GM18511 (cell line): ENCODE measurements around the gene TMEM272.
A peak's percentile ranks its signal among the peaks of the same experiment; 100 is the strongest.

ENCODE experiments used
- ATAC-seq: cut with Tn5 transposase; IDR thresholded peaks from one replicate; pipeline ENCODE4 v1.9.1; 2021; ENCODE audit warnings: mild to moderate bottlenecking, moderate library complexity; ENCODE audit not compliant: unreplicated experiment

TMEM272 gene

GRCh38 chr13:51807041-51807440, 37.9 kb downstream of the TMEM272 start:
- ATAC-seq = no peak

DNA sequence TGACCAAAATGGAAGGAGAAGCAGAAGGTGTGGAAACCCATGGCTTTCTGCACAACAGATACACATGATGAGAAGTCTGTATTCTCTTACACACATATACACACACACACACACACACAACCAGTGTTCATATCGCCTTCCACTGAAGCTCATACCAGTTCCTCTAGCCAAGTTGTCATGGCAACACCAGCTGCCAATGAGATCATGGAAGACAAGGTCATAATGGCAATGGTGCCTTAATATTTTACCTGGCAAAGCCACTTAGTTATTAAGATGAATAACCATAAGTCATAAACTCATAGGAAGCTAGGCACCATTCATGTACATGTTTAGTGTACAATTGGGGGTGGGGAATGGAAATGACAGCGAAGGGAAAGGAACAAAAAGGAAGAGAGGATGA, 38.4 kb downstream of the TMEM272 start:
- no peak for ATAC-seq

DNA sequence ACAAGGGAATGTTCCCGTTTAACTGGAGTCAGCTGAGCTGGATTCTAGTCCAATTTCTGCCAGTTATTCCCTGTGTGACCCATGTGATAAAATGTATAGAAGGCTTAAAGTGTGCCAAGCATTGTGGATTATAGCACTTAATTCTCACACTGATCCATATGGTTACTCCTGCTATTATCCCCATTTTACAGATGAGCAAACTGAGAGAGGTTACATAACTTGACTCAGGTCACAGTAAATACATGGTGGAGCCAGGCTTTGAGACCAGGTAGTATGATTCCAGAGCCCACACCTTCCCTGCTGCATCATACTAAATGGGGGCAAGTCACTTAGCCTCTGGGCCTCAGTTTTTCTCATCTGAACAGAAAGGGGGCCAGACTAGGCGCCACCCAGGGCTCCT, 39.1 kb downstream of the TMEM272 start:
- no peak for ATAC-seq

DNA sequence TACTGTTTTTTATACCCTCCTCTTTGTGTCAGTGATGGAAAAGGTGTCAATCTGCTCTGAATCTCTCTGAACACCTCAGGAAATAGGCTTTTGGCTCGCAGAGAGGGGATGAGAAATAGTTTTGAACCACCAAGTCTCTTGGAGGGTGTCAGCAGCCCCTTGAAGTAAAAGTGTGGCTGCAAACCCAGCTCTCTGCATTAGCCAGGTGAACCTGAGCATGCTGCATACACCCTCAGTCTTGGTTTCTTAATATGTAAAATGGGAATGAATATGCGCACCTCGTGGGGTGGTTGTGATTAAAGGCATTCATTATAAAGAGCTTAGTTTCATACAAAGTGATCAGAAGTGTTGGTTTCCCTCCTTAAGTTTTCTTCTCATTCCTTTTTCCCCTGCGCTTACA, 39.7 kb downstream of the TMEM272 start:
- ATAC-seq = no peak

- no peak for ATAC-seq
Observed at GRCh38 chr13:51804295-51805172, 40.4 kb downstream of the TMEM272 start.

DNA sequence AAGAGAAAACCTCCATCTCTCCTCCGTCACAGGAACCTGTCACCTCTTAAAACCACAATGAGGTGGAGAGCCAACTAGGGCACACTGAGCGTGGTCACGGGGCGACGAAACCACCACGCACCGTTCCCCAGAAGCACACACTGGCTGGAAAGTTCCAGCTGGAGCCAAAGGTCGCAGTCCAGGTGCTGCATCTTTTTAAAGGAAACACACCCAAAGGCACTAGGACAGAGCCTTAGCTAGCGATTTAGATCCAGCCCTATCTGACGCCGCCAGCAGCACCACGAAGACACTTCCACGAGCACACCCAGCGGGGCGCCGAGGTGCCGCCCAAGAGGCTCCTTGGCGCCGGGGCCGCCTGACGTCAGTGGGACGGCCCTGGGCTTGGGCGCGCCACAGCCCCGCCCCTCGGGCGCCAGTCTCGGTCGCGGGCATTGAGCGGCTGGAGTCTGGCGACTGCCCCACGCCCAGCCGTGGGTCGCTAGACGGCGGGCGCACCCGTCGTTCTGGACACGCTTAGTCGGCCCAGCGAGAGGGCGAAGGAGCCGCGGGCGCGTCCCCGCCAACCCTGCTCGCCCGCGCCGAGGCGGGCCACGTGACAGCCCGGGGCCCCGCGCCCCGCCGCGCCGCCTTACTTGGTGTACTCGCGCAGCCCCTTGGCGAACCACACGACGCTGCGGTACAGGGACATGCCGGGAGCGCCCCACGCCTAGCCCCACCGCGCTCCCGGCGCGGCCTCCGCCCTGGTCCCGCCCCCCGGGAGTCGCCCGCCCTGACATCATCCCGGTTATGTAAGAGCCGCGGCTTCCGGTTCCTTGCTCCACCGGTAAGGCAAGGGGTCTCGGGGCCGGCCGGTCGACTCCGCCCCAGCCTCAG, 41.3 kb downstream of the TMEM272 start, which contains the start of gene DHRS12:
TSS of gene DHRS12 (minus strand) at position 742 of the 873 bp plus-strand sequence. CDS start 4,504 bp downstream, outside the sequence.
- ATAC-seq = peak; percentile 92

- ATAC-seq = no peak
Observed at GRCh38 chr13:51802631-51803418, 42.2 kb downstream of the TMEM272 start.

DNA sequence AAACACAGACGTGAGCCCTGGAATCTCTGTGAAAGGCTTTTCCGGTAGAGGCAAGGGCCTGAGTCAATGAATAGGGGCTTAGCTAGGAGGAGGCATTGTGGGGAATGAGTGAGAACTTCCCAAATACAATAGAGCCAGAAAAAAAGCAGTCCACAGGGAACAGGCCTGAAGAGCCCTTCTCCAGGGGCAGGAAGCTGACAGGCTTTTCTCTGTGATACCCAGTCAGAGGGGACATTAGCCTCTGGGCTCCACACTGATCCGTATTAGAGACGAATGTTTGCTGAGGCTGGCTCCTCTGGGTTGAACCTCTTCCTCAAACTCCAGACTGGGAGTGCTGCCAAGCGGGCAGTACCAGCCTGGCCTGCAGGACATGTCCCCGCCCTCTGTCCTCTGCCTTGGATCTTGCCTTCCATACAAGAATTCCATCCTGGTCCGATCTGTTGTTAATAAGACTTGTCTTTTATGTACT, 43.3 kb downstream of the TMEM272 start:
- no peak for ATAC-seq

GRCh38 chr13:51800486-51800885, 44.5 kb downstream of the TMEM272 start:
- ATAC-seq = no peak

- ATAC-seq = no peak
Observed at GRCh38 chr13:51799261-51799660, 45.7 kb downstream of the TMEM272 start.

- ATAC-seq = peak; percentile 59
Observed at GRCh38 chr13:51797664-51798488, 47.1 kb downstream of the TMEM272 start.

- no peak for ATAC-seq
Observed at GRCh38 chr13:51796546-51796945, 48.4 kb downstream of the TMEM272 start.

- ATAC-seq = no peak
Observed at GRCh38 chr13:51795419-51795818, 49.6 kb downstream of the TMEM272 start.

- ATAC-seq = no peak
Observed at GRCh38 chr13:51794964-51795363, 50.0 kb downstream of the TMEM272 start.

DNA sequence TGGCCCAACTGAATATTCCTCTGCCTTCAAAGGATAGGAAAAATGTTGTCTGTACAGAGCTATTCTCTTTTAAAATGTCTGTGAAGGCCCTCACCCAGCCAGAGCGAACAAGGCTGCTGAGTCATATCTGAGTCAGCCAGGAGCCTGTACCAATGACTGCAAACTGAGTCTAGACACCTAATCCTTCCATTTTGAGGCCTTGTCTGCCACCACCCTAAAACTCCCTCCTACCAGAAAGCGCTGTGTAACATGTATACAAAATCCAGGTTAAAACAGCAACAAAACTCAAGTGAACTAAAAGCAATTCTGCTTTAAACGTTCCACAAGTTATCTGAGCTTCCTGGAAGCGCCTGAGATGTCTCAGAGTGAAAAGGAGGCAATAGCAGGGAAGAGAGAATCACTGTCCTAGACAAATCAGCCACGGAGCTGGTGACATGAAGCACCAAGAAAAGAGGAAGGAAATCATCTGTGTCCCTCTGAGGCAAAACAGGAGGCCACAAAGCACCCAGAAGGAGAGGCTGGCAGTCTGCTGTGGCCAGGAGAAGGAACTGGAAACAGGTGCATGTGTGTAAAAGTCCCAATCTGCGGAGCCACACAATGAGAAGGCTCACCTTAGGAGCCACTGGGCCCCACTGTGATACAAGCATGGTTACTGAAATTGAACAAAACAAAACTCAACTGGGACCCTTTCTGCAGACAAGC, 51.3 kb downstream of the TMEM272 start:
- peak; percentile 67 for ATAC-seq

DNA sequence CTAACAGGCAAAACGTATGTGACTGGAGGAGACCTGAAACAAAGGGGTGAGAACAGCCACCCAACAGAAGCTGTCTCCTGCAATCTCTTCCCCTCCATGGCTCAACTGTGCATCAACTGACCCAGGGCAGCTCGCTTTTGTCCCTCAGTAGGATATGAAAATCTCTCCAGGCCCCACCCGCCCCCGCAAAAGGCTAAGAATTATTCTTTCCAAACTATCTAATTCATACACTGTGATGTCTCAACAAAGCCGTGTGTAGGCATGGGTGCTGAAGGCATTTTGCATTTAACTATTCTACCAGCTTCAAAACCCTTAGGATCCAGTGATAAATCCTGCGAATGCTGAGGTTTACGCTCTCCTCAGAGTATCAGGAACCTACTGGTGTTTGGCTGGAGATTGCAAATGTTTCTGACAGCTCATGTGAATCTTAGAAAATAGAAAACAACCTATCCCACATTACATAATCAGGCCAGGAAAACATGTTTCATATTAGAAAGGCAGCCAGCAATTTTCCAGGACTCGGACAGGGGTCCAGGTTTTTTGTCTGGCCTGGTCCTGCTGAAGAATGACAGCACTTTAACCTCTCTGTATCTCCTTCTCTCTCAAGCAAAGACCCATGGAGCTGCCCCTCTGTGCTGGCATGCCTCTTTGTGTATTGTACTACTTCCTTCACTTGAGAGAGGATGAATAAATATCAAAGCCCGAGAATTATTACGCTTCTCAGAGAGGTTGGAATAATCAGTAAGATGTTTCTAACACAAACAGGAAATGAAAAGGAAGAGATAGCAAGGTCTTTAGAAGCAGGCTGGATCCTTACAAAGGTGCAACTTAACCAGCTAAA, 58.3 kb downstream of the TMEM272 start:
- ATAC-seq = no peak

GRCh38 chr13:51785712-51786424, 59.1 kb downstream of the TMEM272 start:
- no peak for ATAC-seq

GRCh38 chr13:51784097-51784496, 60.9 kb downstream of the TMEM272 start:
- no peak for ATAC-seq
